Stimulated activated CD8-positive, alpha-beta memory T cell treated with anti-CD3 and anti-CD28 coated beads, Interleukin-4, amount 100 ng/mL, for 48 hours (primary cell): ENCODE data around the gene ARPC2.

Experiments used
- DNase-seq: peaks from one replicate; pipeline ENCODE4 v3.0.0-alpha.2; 2020

Gene ARPC2

GRCh38 chr2:218291318-218292047, 74.5 kb downstream of the ARPC2 start:
- DNase-seq: no peak

GRCh38 chr2:218292048-218293014, 75.3 kb downstream of the ARPC2 start, which contains the start of gene TMBIM1:
Gene TMBIM1, minus strand, starts transcription at chr2:218292503. Its CDS starts 10,362 bp downstream, at chr2:218282141.
- peak; percentile 83 for DNase-seq

- DNase-seq: no peak
Measured at GRCh38 chr2:218293715-218294429, 76.9 kb downstream of the ARPC2 start.

- no peak for DNase-seq
Measured at GRCh38 chr2:218294430-218295022, 77.5 kb downstream of the ARPC2 start.

- no peak for DNase-seq
Measured at GRCh38 chr2:218295029-218295428, 78.0 kb downstream of the ARPC2 start.

- no peak for DNase-seq
Measured at GRCh38 chr2:218296200-218296599, 79.2 kb downstream of the ARPC2 start.

DNA sequence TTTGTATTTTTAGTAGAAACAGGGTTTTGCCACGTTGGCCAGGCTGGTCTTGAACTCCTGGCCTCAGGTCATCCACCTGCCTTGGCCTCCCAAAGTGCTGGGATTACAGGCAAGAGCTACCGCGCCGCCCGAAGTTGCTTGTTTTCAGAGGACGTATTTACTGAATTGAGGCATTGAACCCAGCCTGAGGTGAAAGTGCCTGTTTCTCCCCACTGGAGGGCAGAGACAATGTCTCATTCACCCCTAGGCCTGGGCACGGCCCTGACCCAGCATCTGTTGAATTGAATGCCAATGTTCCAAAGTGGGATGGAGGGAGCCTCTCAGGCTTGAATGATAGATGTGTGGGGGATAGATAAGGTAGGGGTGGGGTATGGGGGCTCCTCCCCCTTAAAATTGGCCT, 79.9 kb downstream of the ARPC2 start:
- no peak for DNase-seq

DNA sequence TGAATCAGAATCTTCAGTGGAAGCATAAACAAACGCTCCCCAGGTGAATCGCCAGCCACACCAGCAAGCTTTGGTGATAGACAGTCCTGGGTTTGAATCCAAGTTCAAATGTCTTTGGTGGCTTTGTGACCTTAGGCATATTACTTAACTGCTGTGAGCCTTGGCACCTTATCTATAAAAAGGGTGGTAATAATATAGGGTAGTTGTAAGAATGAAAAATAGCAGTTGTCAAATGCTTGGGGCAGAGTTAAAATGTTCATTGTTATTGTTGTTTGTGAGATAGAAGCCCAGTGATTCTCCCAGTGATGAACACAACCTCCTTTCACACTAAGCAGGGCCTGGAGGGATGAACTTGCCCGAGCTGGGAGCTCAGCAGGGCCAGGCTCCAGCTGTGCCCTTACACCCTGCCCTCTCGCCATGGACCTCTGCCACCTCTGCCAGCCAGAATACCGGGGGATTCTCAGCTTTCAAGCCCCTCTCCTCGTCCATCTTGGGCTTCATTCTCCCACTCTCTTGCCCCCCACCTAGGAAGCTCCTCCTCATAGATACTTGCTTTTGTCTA, 81.4 kb downstream of the ARPC2 start:
- no peak for DNase-seq

DNA sequence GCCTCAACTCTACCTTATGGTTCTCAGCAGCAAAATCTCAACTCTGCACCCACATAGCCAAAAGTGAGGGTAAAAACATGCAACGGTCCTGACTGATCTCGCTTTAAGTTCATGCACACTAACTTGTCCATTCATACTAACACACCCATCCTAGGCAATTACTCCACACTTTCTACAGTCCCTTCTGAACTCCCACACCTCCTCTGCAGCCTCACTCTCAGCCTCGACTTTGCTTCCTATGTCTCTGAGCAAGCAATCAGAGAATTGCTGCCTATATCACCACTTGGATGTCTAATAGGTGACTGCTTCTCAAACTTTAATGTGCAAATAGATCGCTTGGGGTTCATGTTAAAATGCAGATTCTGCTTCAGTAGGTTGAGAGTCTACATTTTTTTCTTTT, 83.2 kb downstream of the ARPC2 start:
- DNase-seq: no peak

DNA sequence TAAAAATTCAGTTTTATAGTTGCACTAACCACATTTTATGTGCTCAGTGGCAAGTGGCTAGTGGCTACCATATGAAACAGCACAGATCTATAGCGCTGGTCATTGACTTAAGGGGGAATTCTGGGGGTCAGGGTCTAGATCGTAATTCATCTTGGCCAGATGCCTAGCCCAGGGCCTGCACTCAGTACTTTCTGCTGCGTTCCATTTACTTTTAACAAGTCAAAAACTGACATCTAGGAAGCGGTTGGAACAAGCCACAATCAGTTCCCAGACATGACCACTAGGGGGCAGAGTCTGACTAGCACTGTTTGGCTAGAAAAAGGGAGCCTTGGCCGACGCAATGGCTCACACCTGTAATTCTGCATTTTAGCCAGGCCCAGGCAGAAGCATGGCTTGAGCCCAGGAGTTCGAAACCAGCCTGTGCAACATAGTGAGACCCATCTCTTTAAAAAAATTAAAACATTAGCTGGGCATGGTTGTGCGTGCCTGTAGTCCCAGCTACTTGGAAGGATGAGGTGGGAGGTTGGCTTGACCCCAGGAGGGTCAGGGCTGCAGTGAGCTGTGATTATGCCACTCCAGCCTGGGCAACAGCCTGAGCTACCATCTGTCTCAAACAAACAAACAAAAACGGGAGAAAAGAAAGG, 84.3 kb downstream of the ARPC2 start:
- DNase-seq: peak; percentile 94
